Amygdala (tissue), 56 donors: Measurements from ENCODE around the gene FGF3.

Experiments
- DNase-seq, 56 donors: peaks; one replicate each; lab custom pipeline; 2025; lab: John Stamatoyannopoulos, UW

FGF3 gene

DNA sequence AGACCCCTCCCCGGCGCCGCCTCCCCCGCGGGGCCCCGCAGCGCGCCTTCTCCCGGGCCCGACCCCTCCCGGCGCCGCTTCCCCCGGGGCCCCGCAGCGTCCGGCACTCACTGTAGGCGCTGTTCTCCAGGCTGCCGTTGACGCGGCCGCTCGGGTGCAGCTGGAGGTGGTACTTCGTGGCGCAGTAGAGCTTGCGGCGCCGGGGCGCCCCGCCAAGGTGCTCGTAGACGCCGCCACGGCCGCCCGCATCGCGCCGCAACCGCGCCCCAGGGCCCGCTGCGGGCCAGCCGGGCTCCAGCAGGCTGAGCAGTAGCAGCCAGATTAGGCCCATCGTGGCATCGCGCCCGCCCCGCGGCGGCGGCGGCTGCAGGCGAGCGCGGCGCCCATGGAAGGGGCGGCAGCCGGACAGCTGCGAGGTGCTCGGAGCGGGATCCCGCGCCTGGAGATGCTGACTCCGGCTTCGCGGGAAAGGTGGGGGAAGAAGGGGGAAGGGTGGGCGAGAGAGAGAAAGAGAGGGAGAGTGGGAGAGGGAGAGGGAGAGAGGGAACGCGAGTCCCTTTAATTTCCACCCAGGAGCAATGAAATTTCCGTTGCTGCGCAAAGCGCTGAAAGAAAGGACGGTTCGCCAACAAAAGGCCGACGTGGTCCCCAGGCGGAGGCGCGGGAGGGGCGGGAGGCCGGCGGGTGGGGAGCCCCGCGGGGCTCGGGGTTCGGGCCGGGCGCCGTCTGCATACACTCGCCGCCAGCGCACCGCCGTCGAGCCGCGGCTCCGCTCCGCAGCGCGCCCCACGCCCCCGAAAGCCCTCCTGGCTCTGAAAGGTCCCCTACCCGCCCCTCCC lies at the start of gene FGF3:
FGF3 (minus strand) TSS at position 814 of the 839 bp plus-strand sequence; CDS start at position 331, 483 bp downstream.
- no peak for DNase-seq

DNA sequence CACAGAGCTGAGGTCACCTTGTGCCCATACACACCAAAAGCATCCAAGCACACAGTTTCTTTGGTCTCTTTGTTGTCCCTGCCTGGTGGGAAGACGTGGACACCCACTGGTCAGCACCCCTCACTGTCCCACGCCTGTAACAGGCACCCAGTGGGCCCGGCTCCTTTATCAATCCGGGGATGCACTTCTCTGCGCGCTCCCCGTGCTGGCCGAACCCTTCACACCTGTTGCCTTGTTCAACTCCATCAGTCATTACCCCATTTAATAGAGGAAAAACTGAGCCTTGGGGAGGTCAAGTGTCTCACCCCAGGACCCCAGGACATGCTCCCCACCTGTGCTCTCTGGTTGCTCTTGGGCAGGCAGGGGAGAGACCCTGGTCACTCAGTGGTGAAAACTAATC lies 49.7 kb upstream of the FGF3 start:
- no peak for DNase-seq

DNA sequence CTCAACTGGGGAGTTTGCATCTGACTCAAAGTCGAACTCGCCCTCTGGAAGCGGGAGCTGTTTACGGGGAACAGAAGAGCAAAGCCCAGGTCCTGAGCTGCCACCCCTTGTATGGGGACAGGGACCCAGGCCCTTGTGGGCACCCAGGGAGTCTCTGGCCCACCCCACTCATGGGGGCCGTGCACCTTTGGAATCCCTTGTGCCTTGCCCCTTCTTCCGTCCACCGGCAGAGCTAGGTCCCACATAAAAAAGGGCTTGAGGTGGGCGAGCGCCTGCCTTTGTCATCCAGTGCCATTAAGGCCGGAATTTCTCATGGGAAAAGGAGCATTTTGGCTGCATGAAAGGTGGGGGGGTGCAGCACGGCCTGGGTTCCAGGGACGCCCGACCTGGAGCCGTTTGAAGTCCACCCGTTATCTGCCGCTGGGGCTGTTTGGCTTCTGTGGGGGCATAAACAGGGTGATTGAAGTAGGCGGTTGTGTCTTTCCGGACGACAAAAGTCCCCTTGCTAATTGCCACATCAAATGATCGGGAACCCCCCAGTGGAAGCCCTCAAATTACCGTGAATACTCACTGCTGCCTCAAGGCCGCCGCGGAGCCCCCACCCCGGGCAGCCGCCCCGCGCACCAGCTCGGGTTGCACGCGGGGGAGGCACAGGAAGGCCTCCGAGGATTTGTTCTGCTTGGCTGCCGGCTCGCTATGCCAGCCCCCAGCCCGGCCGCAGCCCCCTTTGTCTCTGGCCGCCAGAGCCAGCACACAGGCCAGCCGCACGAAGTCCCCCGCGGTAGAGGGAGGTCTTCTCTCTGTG lies 49.0 kb upstream of the FGF3 start:
- no peak for DNase-seq

- peak in 8 of 56 donors; percentile 2 to 81 (median 21) for DNase-seq
These were observed 48.1 kb upstream of the FGF3 start for GRCh38 chr11:69867076-69868005.

- no peak for DNase-seq
These were observed 47.4 kb upstream of the FGF3 start for GRCh38 chr11:69866648-69867047.

- DNase-seq, result no peak
These were observed 46.5 kb upstream of the FGF3 start for GRCh38 chr11:69865707-69866106.

GRCh38 chr11:69864686-69865661 lies 45.8 kb upstream of the FGF3 start:
- DNase-seq, result no peak

- DNase-seq, result no peak
These were observed 44.5 kb upstream of the FGF3 start for GRCh38 chr11:69863544-69864200.

- no peak for DNase-seq
These were observed 43.8 kb upstream of the FGF3 start for GRCh38 chr11:69862797-69863543.

GRCh38 chr11:69862331-69862771 lies 43.1 kb upstream of the FGF3 start:
- DNase-seq, result no peak

DNA sequence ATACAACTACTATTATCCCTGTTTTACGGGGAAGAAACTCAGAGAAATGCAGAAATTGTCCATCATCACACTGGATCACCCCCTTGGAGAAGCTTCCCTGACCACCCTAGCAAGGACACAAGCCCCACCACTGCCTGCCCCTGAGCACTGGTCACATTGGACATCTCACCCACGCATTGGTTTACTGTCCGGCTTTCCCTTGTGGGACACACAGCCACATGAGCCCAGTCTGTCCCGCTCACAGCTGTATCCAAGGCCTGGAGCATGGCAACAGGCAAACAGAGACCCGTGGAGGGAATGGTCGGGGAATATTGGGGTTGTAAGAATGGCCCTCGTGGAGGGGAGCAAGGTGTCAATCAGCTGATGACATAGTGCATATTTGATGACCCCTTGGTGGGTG lies 42.7 kb upstream of the FGF3 start:
- no peak for DNase-seq

- no peak for DNase-seq
These were observed 41.7 kb upstream of the FGF3 start for GRCh38 chr11:69860796-69861445.

DNA sequence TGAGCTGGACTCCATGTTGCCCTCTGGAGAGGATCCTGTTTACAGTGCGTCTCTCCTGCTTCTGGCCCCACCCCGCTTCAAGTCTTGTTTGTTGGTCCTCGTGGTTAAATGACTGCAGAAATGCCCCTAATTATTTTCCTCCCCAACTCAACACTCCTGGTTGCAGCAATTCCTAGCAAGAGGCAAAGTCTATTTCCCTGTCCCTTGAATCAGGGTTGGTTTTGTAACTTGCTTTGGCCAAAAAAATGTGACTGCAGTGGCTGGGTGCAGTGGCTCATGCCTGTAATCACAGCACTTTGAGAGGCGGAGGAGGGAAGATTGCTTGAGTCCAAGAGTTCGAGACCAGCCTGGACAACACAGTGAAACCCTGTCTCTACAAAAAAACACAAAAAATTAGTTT lies 41.0 kb upstream of the FGF3 start:
- no peak for DNase-seq

- no peak for DNase-seq
These were observed 40.2 kb upstream of the FGF3 start for GRCh38 chr11:69859275-69859934.

DNA sequence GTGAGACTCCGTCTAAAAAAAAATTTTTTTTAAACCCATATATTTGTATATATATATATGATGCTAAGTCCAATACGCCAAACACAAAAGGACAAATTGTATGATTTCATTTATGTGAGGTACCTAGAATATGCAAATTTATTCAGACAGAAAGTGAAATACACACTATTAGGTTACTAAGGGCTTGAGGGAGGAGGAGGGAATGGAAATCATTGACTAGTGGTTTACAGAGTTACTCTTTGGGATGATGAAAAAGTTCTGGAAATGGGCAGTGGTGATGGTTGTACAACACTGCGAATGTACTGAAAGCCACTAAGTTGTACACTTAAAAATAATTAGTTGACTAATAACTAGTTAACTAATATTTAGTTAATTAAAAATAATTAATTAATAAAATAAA lies 36.2 kb upstream of the FGF3 start:
- DNase-seq, result no peak

- DNase-seq, result no peak
These were observed 35.5 kb upstream of the FGF3 start for GRCh38 chr11:69854713-69855112.

DNA sequence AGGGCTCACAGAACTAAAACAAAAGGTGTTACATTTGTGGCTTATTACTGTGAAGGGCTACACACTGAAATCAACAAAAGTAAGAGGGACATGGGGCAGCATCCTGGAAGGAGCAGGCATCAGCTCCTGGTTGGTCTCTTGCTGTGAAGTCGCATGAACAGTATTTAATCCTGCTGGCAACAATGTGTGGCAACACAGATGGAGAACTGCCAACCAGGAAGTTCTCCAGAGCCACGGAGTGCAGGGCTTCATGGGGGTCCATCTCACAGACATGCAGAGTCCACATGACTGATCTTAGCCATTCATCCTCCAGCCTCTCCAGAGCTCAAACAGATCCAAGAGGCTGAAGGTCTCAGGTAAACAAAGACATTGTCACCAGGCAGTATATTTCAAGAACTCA lies 32.8 kb upstream of the FGF3 start:
- no peak for DNase-seq
